Transverse colon (tissue), 3 donors: ENCODE data around the gene HMCN1.

ENCODE experiments used
- CTCF ChIP-seq, 5 experiments: fragments of 200-600 bp in 3 of 5; fragments of 450-650 bp in 2 of 5; sonication (generic) in 3 of 5; IDR thresholded peaks; 1 replicate in 2 of 5; 2 replicates in 3 of 5; pipeline ENCODE4 v1.5.1; 2016 to 2017; ENCODE audit warnings: antibody characterized with exemption in 5 of 5, inconsistent platforms in 3 of 5, mild to moderate bottlenecking in 2 of 5, moderate library complexity in 1 of 5
- EP300 ChIP-seq: sonication (generic); formaldehyde crosslinking; IDR thresholded peaks from one replicate; pipeline ENCODE4 v1.6.1; 2017; ENCODE audit warnings: antibody characterized with exemption, low read depth
- POLR2A ChIP-seq: fragments of 450-650 bp; IDR thresholded peaks from one replicate; pipeline ENCODE4 v1.6.1; 2016; ENCODE audit warnings: antibody characterized with exemption, mild to moderate bottlenecking, moderate library complexity

DNA sequence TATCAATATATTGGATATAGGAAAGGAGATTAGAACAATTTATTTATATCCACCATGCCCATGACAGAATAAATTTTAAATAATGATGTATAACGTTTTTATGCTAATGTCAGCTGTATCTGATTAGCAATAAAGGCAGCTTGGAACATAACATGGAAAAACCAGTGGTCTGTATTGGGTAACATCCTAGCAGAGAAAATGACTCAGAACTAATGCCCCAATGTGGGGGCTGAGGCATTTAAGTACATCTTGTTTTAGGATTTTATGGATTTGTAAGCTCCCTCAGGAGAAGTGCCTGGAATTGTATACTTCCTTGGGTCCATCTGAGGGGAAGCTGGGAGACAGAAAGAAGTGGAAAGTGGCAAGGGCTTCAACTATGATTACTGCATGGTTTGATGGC, 82.3 kb downstream of the HMCN1 start:
- TF ChIP-seq CTCF (IDR thresholded peaks at IDR 0.05) (no peak), POLR2A (no peak), EP300 (no peak)
